ENCODE measurements around the gene ALG1L2. TPM values are rescaled to one million over a fixed set of nuclear protein-coding genes. Genes with fewer than 3 reads are reported as not detected.
"Not testable (repeated sequence)": the region's sequence is repeated elsewhere in the genome, so short reads cannot be mapped to it uniquely, and the experiment has no call there.

The ALG1L2 gene, protein sequence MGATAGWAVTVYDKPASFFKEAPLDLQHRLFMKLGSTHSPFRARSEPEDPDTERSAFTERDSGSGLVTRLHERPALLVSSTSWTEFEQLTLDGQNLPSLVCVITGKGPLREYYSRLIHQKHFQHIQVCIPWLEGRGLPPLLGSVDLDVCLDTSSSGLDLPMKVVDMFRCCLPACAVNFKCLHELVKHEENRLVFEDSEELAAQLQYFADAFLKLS
- not detected for total RNA-seq
- polyA plus RNA-seq = under 1 TPM in 1 of 3 donors, not detected in 2; 0.20 TPM

DNA sequence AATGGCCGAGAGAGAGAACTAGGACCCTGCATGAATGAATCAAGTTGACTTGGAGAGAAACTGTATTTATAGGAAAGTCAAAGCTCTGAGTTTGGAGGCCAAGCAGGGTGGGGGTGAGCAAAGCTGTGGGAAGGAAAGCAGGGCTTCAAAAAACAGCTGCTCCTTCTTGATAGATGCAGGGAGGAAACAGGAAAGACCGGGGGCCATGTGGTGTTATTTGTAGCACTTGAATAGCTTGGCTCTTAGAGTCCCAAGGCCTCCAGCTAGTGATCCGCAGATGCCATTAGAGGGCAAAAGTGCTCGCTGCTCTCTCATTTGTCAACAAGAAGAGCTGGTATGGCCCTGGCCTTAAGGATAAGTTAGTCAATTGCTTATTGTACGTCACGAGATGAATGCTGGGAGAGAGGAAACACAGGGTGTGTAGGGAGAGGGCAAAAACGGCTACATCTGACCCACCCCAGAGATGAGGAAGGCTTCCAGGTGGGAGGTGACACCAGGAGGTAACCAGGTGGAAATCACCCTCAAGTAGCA, at the start of gene ALG1L2:
TSS of gene ALG1L2 (plus strand) at position 481 of the 531 bp plus-strand sequence. CDS start 186 bp downstream, outside the sequence.
- WGBS, 2 donors = 22 to 38% methylated on average over 7 of the region's 7 CpGs

DNA sequence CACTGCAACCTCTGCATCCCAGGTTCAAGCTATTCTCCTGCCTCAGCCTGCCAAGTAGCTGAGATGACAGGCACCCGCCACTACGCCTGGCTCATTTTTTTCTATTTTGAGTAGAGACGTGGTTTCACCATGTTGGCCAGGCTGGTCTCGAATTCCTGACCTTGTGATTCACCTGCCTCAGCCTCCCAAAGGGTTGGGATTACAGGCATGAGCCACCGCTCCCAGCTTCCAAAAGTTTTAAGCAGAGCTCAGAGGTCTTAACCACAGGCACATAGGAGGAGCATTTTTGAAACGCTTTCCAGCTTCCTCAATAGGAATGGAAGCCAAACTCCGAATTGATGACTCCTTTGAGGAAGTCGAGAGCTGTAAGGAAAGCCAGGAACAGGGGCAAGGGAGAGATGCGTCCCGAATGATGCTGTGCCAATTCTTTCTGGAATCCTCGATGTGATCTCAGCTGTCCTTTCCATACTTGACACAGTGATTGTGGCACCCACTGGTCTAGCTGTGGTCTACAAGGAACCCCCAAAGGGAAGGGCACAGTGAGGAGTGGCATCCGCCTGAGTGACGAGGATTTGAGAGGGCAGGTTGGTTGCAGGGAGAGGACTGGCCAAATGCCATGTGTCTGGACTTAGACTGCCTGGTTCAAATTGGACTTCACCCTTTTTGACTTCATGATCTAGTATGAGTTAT, 44.4 kb upstream of the ALG1L2 start:
- H3K36me3 ChIP-seq; H3K9me3 ChIP-seq; H3K27ac ChIP-seq; intact Hi-C loops (cut with DNase I); H3K4me3 ChIP-seq; DNase-seq; H3K4me1 ChIP-seq; H3K27me3 ChIP-seq: not testable (repeated sequence)
- WGBS, 2 donors = 74 to 86% methylated on average over 13 of the region's 13 CpGs

More for the DNA sequence above, at the start of gene ALG1L2:
- DNase-seq = no peak
- no peak within 1 kb of the TSS for H3K27ac ChIP-seq
- no peaks in the 10 kb centered on the region for H3K27me3 ChIP-seq
- no peaks in the 10 kb centered on the region for H3K36me3 ChIP-seq
- TF ChIP-seq, protein P1, sequence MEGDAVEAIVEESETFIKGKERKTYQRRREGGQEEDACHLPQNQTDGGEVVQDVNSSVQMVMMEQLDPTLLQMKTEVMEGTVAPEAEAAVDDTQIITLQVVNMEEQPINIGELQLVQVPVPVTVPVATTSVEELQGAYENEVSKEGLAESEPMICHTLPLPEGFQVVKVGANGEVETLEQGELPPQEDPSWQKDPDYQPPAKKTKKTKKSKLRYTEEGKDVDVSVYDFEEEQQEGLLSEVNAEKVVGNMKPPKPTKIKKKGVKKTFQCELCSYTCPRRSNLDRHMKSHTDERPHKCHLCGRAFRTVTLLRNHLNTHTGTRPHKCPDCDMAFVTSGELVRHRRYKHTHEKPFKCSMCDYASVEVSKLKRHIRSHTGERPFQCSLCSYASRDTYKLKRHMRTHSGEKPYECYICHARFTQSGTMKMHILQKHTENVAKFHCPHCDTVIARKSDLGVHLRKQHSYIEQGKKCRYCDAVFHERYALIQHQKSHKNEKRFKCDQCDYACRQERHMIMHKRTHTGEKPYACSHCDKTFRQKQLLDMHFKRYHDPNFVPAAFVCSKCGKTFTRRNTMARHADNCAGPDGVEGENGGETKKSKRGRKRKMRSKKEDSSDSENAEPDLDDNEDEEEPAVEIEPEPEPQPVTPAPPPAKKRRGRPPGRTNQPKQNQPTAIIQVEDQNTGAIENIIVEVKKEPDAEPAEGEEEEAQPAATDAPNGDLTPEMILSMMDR (IDR thresholded peaks at IDR 0.05) = no peak
- no peak for TF ChIP-seq POLR2AphosphoS5 (IDR thresholded peaks at IDR 0.05)
- no peaks in the 10 kb centered on the region for H3K9me3 ChIP-seq
- no peak within 1 kb of the TSS for H3K4me3 ChIP-seq
- intact Hi-C loops (cut with DNase I) = no loop called here
- no peaks in the 10 kb centered on the region for H3K4me1 ChIP-seq

DNA sequence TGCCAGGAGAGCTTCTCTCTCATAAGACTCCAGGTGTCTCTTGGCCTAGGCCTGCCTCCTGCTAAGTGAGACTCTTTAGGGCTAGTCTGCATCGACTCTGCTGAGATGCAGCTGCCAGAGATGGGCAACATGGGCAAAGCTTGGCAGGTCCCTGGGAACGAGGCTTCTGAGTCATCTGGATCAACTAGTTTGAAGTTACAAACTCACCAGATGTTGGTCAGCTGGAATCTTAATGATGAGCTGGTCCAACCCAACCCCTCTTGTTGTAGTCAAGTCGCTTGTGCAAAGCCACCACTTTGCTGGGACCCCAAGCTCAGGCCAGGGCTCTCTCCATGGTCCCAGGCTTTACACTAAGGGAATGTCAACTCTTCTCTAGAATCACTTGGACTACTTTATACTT, 38.9 kb upstream of the ALG1L2 start:
- H3K27me3 ChIP-seq; DNase-seq; H3K4me3 ChIP-seq; H3K4me1 ChIP-seq; H3K9me3 ChIP-seq; H3K36me3 ChIP-seq; intact Hi-C loops (cut with DNase I); H3K27ac ChIP-seq: not testable (repeated sequence)
- 82 to 84% methylated on average over 3 of the region's 3 CpGs for WGBS, 2 donors

DNA sequence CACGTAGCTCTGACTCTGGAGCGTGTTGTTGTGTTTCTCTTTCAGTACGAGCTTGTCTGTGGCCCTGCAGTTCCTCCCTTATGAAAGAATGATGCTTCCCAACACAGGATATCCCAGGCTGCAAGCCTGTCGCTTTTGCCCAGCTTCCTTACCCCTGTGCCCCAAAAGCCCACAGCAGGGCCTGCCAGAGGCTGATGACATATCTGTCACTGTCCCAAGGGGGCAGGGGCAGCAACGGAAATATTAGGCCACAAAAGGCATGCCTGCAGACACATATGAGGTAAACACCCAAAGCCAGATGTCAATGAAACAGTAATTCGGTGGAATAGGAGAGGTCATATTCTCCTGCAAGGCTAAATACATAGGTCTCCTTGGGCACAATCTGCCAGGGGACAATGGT, 38.0 kb upstream of the ALG1L2 start:
- intact Hi-C loops (cut with DNase I); H3K36me3 ChIP-seq; H3K9me3 ChIP-seq; DNase-seq; H3K4me3 ChIP-seq; H3K27me3 ChIP-seq; H3K4me1 ChIP-seq; H3K27ac ChIP-seq: not testable (repeated sequence)
- 72 to 84% methylated on average over 6 of the region's 6 CpGs for WGBS, 2 donors

DNA sequence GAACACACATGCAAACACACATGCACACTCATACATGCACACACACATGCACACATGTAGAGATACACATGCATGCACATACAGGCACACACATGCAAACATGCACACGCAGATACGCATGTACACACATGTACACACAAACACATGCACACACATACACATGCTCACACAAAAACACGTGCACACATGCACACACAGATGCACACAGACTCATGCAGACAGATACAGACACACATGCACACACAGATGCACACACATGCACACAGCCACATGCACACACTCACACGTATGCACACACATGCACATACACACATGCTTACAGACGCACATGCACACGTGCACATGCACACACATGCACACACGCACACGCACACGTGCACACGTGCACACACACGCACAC, 37.3 kb upstream of the ALG1L2 start:
- H3K4me1 ChIP-seq = no peaks in the 10 kb centered on the region
- TF ChIP-seq, protein P1 (IDR thresholded peaks at IDR 0.05) = no peak
- TF ChIP-seq POLR2AphosphoS5 (IDR thresholded peaks at IDR 0.05) (no peak), EP300 (IDR thresholded peaks at IDR 0.05) (no peak), POLR2A (IDR thresholded peaks at IDR 0.05) (no peak)
- H3K27ac ChIP-seq = no peak overlapping the region
- no peak overlapping the region for H3K4me3 ChIP-seq
- no peaks in the 10 kb centered on the region for H3K36me3 ChIP-seq
- no peaks in the 10 kb centered on the region for H3K9me3 ChIP-seq
- WGBS, 2 donors = 83 to 97% methylated on average over 11 of the region's 11 CpGs
- DNase-seq = no peak
- intact Hi-C loops (cut with DNase I) = no loop called here
- H3K27me3 ChIP-seq = no peaks in the 10 kb centered on the region

DNA sequence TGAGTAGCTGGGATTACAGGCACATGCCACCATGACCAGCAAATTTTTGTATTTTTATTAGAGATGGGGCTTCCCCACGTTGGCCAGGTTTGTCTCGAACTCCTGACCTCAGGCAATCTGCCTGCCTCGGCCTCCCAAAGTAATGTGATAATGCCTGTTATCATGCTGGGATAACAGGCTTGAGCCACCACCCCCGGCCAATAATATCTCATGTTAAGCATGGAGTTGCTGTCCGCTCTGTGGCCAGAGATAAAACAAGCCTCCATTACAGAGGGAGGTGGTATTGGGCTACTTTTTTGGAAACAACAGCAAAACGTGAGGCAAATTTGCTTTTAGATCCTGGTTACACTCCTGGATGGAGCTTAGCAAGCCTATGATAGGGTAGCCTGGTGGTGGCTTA, 32.9 kb upstream of the ALG1L2 start:
- Histone ChIP-seq H3K4me3 (no peak overlapping the region), H3K27me3 (no peaks in the 10 kb centered on the region), H3K4me1 (no peaks in the 10 kb centered on the region), H3K27ac (no peak overlapping the region), H3K9me3 (no peaks in the 10 kb centered on the region), H3K36me3 (no peaks in the 10 kb centered on the region)
- TF ChIP-seq, protein P1 (IDR thresholded peaks at IDR 0.05) = no peak
- intact Hi-C loops (cut with DNase I) = no loop called here
- 67 to 86% methylated on average over 6 of the region's 6 CpGs for WGBS, 2 donors
- no peak for DNase-seq

DNA sequence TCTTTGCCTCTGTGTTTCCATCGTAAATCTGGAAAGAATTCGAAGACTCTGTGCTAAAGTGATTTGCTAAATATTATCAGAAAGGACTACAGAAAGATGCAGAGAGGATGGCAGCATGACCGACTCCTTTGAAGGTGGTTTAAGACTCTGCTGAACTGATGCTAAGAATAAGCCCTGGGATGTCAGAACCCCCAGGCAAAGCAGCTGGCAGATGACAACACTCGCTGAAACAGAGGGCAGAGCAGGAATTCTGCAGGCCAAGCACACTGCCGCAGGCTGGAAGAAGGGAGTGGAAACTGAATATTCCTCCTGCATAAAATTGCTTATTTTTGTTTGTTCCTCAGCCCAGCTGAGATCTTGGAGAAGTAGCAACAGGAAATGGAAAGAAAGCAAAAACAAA, 29.3 kb upstream of the ALG1L2 start:
- DNase-seq; intact Hi-C loops (cut with DNase I); H3K9me3 ChIP-seq; H3K4me3 ChIP-seq; H3K36me3 ChIP-seq; H3K4me1 ChIP-seq; H3K27ac ChIP-seq; H3K27me3 ChIP-seq: not testable (repeated sequence)
- WGBS, 2 donors = 73 to 76% methylated on average over 5 of the region's 5 CpGs

DNA sequence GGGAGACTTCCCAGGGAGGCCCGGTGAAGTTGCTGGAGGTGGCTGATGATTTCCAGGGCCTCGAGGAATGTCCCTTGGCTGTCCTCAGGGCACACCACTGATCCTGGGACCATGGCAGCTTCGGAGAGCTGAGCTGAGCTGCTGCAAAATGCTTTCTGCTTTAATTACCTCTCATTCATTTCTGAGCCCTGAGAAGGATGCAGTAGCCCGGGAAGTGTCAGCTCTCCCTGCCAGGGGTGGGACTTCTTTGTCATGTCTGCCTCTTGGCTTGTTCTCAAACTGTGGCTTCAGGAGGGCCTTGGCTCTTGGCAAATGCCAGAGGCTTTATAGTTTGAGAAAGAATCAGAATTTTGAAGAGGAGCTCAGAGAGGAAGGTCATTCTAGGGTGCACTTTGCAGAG, 28.7 kb upstream of the ALG1L2 start:
- H3K4me1 ChIP-seq; DNase-seq; H3K27me3 ChIP-seq; H3K4me3 ChIP-seq; H3K36me3 ChIP-seq; H3K9me3 ChIP-seq; intact Hi-C loops (cut with DNase I); H3K27ac ChIP-seq: not testable (repeated sequence)
- 49 to 68% methylated on average over 2 to 4 of the region's 4 CpGs for WGBS, 2 donors

DNA sequence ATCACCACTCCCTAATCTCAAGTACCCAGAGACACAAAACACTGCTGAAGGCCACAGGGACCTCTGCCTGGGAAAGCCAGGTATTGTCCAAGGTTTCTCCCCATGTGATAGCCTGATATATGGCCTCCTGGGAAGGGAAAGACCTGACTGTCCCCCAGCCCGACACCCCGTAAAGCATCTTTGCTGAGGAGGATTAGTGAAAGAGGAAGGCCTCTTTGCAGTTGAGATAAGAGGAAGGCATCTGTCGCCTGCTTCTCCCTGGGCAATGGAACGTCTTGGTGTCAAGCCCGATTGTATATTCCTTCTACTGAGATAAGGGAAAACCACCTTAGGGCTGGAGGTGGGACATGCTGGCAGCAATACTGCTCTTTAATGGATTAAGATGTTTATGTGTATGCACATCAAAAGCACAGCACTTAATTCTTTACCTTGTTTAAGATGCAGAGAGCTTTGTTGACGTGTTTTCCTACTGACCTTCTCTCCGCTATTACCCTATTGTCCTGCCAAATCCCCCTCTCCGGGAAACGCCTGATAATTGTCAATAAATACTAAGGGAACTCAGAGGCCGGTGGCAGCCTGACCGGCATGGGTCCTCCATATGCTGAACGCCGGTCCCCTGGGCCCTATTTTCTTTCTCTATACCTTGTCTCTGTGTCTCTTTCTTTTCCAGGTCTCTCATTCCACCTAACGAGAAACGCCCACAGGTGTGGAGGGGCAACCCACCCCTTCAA, 23.9 kb upstream of the ALG1L2 start:
- H3K4me1 ChIP-seq; DNase-seq; H3K9me3 ChIP-seq; intact Hi-C loops (cut with DNase I); H3K27ac ChIP-seq; H3K4me3 ChIP-seq; H3K27me3 ChIP-seq; H3K36me3 ChIP-seq: not testable (repeated sequence)
- 77 to 79% methylated on average over 15 of the region's 15 CpGs for WGBS, 2 donors

All from sigmoid colon (tissue), 7 donors.